HG03064 (cell line): ENCODE data around the gene MAGOH.
"Not testable (repeated sequence)": the region's sequence is repeated elsewhere in the genome, so short reads cannot be mapped to it uniquely, and the experiment has no call there.

Experiments used
- ATAC-seq: cut with Tn5 transposase; IDR thresholded peaks from one replicate; pipeline ENCODE4 v1.9.1; 2021; ENCODE audit warnings: low read depth; ENCODE audit not compliant: unreplicated experiment

Gene MAGOH

GRCh38 chr1:53241828-53242227 is 3.5 kb upstream of the MAGOH start:
- ATAC-seq, result no peak

- no peak for ATAC-seq
Observed at GRCh38 chr1:53237638-53238037, 680 bp downstream of the MAGOH start.

- ATAC-seq, result no peak
Observed at GRCh38 chr1:53220962-53221286, 17.4 kb downstream of the MAGOH start.

GRCh38 chr1:53220171-53220961 is 18.0 kb downstream of the MAGOH start, which contains the start of gene CZIB:
CZIB (minus strand) TSS chr1:53220634; CDS start chr1:53220575, 59 bp downstream.
- peak; percentile 94 for ATAC-seq

GRCh38 chr1:53219711-53220110 is 18.6 kb downstream of the MAGOH start:
- no peak for ATAC-seq

GRCh38 chr1:53218201-53218600 is 20.1 kb downstream of the MAGOH start:
- ATAC-seq, result no peak

DNA sequence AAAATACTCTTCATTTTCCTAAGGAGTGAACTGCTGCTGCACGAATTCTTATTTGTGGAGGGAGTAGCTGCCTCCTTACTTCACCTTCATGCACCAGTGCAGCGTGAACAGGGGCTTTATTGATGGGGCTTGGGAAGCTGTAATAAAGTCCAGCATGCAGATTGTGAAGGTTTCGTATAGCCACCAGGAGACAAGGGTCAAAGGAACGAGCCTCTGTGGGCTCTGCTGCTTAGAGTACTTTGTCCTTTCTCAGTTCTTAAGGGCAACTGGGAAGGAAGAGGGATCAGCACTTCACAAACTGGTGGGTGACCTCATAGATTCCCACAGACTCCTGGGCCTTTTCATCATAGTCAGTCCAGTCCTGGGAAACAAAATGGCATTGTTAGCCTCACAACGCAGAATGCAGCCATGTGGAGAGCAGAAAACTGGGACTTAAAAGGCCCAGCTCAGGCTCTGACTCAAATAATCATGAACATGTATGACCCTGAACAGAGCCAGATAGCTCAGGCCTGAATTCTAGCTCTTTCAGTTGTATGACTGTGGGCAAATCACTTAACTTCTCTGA is 23.9 kb downstream of the MAGOH start:
- ATAC-seq, result no peak

DNA sequence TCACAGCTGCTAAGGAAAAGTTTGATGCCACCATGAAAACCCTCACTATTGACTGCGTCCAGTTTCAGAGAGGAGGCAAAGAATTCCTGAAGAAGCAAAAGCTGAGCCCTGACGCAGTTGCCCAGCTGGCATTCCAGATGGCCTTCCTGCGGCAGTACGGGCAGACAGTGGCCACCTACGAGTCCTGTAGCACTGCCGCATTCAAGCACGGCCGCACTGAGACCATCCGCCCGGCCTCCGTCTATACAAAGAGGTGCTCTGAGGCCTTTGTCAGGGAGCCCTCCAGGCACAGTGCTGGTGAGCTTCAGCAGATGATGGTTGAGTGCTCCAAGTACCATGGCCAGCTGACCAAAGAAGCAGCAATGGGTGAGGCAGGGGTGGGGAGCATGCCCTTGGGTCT is 27.4 kb downstream of the MAGOH start:
- no peak for ATAC-seq

GRCh38 chr1:53210352-53210751 is 28.0 kb downstream of the MAGOH start:
- no peak for ATAC-seq

- no peak for ATAC-seq
Observed at GRCh38 chr1:53207726-53208125, 30.6 kb downstream of the MAGOH start.

DNA sequence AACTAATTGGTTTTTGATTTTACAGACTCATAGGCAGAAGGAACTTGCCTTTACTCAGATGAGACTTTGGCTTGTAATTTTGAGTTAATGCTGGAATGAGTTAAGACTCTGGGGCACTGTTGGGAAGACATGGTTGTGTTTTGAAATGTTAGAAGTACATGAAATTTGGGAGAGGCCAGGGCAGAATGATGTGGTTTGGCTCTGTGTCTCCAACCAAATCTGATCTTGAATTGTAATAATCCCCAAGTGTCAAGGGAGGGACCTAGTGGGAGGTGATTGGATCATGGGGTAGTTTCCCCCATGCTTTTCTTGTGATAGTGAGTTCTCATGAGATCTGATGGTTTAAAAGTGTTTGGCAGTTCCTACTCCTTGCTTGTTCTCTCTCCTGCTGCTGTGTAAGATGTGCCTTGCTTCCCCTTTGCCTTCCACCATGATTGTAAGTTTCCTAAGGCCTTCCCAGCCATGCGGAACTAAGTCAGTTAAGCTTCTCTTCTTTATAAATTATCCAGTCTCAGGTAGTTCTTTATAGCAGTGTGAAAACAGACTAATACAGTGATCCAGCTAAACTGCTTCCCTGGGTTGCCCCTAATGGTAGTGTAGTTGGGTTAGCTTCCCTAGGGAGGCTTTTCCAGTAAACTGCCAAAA is 31.5 kb downstream of the MAGOH start:
- no peak for ATAC-seq

- not testable (repeated sequence) for ATAC-seq
Observed at GRCh38 chr1:53206083-53206685, 32.1 kb downstream of the MAGOH start.

DNA sequence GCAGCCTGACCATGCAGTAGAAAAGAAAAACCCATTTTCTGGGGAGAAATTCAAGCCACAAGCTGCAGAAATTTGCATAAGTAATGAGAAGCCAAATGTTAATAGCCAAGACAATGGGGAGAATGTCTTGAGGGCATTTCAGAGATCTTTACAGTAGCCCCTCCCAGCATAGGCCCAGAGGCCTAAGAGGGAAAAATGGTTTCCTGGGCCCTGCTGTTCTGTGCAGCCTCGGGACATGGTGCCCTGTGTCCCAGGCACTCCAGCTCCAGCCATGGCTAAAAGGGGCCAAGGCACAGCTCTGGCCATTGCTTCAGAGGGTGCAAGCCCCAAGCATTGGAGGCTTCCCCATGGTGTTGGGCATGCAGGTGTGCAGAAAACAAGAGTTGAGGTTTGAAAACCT is 32.8 kb downstream of the MAGOH start:
- not testable (repeated sequence) for ATAC-seq

GRCh38 chr1:53203466-53203865 is 34.9 kb downstream of the MAGOH start:
- ATAC-seq, result no peak

DNA sequence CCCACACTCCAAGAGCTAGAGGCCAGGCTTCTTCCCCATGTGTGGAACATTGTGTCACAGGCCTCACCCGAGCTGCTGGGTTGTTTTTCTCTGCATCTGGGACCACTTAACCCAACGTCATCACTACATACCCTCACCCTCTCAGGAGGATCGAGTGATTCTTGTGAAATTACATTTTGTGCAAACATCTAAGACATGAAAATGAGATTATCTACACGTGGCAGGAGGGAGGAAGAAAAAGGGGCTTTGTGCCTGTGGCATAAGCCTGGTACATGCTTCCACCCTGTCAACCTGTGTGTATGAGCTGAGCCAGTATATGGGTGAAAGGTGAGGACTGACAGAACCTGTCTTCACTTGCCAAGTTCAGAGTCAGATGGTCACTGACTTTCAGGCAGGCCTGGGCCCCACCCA is 40.1 kb downstream of the MAGOH start:
- ATAC-seq, result no peak

GRCh38 chr1:53197291-53198200 is 40.8 kb downstream of the MAGOH start:
- no peak for ATAC-seq

GRCh38 chr1:53196485-53197290 is 41.6 kb downstream of the MAGOH start, which contains the start of gene CPT2:
CPT2 (plus strand) TSS chr1:53196824; CDS start chr1:53196944, 120 bp downstream.
- peak; percentile 99 for ATAC-seq

DNA sequence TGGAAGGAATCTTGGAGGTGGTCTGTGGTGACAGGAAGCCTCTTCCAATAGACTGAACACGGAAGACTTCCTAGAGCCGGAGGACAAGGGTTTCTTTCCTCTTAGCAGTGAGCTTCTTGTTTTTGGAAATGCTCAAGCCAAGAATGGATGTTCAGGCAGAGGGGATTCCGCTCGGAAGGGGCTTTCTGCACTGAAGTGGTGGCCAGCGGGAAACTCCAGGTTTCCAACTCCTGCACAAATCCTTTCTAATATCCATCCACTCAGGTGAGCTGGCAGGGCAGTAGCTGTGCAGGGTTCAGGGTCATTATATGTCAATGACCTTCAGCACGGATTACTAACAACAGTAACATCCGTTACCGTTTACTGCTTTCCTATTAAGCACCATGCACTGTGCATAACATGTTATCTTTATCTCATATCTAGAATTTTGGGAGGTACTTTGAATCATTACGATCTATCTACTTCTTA is 42.3 kb downstream of the MAGOH start:
- peak; percentile 13 for ATAC-seq

GRCh38 chr1:53195246-53196016 is 42.9 kb downstream of the MAGOH start:
- ATAC-seq, result no peak
